Spinal cord (tissue), 10 donors: ENCODE results near the gene TMEM94. TPM values are rescaled to one million over a fixed set of nuclear protein-coding genes. Genes with fewer than 3 reads are reported as not detected.
A peak's percentile ranks its signal among the peaks of the same experiment; 100 is the strongest.
"Not testable (repeated sequence)": the region's sequence is repeated elsewhere in the genome, so short reads cannot be mapped to it uniquely, and the experiment has no call there.

Experiments
- DNase-seq, 6 donors: peaks; one replicate each; pipeline versions ENCODE4 v3.0.0 to v3.0.0-alpha.2; 2013 to 2015; ENCODE audit warnings: low spot score in 6 of 6, low read depth in 4 of 6
- H3K27ac ChIP-seq: one replicate; pipeline ENCODE4 v1.5.1; 2013; ENCODE audit warnings: low read depth, low read length, control low read depth
- H3K27me3 ChIP-seq: one replicate; pipeline ENCODE4 v1.6.1; 2013; ENCODE audit warnings: low read length; ENCODE audit not compliant: control insufficient read depth, insufficient read depth
- H3K36me3 ChIP-seq: one replicate; pipeline ENCODE4 v1.6.1; 2013; ENCODE audit warnings: low read length; ENCODE audit not compliant: control insufficient read depth, insufficient read depth
- H3K4me1 ChIP-seq: one replicate; pipeline ENCODE4 v1.6.1; 2013; ENCODE audit warnings: low read length; ENCODE audit not compliant: control insufficient read depth, insufficient read depth
- H3K4me3 ChIP-seq: one replicate; pipeline ENCODE4 v1.5.1; 2013; ENCODE audit warnings: low read depth, low read length, control low read depth
- H3K9me3 ChIP-seq: one replicate; pipeline ENCODE4 v1.6.1; 2013; ENCODE audit warnings: low read length; ENCODE audit not compliant: control insufficient read depth, insufficient read depth
- WGBS: methylation state at CpG from one replicate; pipeline ENCODE4 v1.1.5; 2013; ENCODE audit warnings: missing lambda C conversion rate; ENCODE audit not compliant: insufficient coverage; 5-methylcytosine and 5-hydroxymethylcytosine counted together
- polyA plus RNA-seq, 2 donors: library from polyadenylated mRNA; unstranded; fragments of 120-200 nt; gene quantifications; one replicate each; pipeline ENCODE4 v1.2.1, GENCODE V29; 2013; ENCODE audit not compliant: insufficient read length in 2 of 2
- total RNA-seq, 2 donors: library from RNA; depleted of rRNA in 1 of 2; stranded (reverse); fragments of 120-200 nt in 1 of 2; fragments of >200 nt in 1 of 2; gene quantifications; one replicate each; pipeline versions ENCODE4 v1.2.3 to v1.2.4, GENCODE V29; 2013 to 2014
- donor health status: healthy.

The TMEM94 gene
- total and polyA plus RNA-seq, 4 donors, result 23.2 to 120 (median 82.4) TPM

DNA sequence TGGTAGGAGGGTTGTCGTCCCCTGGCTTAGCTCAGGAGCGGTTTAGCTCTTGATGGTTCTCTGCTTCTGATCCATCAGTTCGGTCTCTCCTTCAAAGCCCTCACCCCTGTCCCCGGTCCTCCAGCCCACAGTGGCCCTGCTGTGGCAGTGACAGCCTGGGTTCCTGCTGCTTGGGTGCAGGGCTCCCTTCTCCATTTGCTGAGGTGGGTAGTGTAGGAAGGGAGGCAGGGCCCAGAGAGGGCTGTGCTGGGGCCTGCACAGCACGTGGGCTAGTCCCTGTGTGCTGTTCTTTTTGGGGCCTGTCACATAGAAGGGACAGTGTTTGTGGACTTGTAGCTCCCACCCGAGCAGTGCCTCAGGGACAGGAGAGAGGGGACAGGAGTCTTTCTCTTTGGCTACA lies 18.3 kb downstream of the TMEM94 start:
- Histone ChIP-seq H3K4me1 (peaks cover 58% of the 10 kb centered on the region), H3K36me3 (peaks cover 32% of the 10 kb centered on the region), H3K9me3 (no peaks in the 10 kb centered on the region), H3K27ac (peak overlapping the region; percentile 85), H3K27me3 (no peaks in the 10 kb centered on the region), H3K4me3 (no peak overlapping the region)
- 50% methylated on average over 4 of the region's 6 CpGs for WGBS
- no peak for DNase-seq

- no peaks in the 10 kb centered on the region for H3K27me3 ChIP-seq
- H3K4me3 ChIP-seq, result no peak overlapping the region
- H3K27ac ChIP-seq, result peak overlapping the region; percentile 85
- peaks cover 64% of the 10 kb centered on the region for H3K4me1 ChIP-seq
- DNase-seq, result peak in 4 of 6 donors; percentile 53 to 84 (median 67)
- whole genome bisulfite sequencing, result 35% methylated on average over 10 of the region's 13 CpGs
- no peaks in the 10 kb centered on the region for H3K9me3 ChIP-seq
- peaks cover 38% of the 10 kb centered on the region for H3K36me3 ChIP-seq
Measured at GRCh38 chr17:75475144-75475835, 18.9 kb downstream of the TMEM94 start.

DNA sequence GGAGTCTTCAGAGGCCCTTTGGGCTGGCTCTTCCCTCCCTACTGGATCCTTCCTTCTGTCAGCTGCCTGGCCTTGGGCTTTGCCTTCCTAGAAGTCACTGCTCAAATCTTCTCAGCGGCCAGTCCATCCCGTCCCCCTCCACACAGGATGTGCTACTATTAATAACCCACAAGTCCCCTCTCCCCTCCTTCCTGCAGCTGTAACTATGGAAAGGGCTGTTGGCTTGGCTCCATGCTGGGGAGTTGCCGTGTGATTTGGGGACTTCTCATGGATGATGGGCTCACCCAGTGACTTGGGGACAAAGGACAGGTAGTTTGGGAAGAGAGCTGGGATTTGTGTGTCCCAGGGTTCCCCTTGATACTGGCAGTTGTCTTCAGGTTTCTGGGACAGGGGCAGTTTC lies 19.4 kb downstream of the TMEM94 start:
- H3K27ac ChIP-seq, result peak overlapping the region; percentile 85
- H3K36me3 ChIP-seq, result peaks cover 41% of the 10 kb centered on the region
- no peaks in the 10 kb centered on the region for H3K27me3 ChIP-seq
- 17% methylated on average over 1 of the region's 3 CpGs for WGBS
- no peaks in the 10 kb centered on the region for H3K9me3 ChIP-seq
- peaks cover 69% of the 10 kb centered on the region for H3K4me1 ChIP-seq
- H3K4me3 ChIP-seq, result no peak overlapping the region
- peak in 2 of 6 donors; percentile 31 to 38 for DNase-seq

DNA sequence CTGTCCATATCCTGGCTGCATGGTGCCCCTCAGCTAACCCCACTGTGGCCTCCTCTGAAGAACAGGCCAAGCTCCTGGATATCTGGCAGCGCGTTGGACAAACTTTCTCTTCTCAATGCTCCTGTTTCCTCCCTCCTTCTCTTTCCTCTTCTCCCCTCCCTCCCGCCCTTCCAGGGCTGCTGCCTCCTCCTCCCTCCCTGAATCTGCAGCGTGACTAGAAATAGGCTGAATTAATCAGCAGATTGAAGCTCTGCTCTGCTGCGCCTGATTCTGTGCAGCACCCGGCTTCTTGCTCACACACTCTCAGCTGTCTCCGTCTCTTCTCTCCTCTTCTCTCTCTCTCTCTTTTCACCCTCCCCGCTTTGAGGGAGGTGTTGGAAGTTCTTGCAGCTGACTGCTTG lies 19.8 kb downstream of the TMEM94 start:
- Histone ChIP-seq H3K4me1 (peaks cover 73% of the 10 kb centered on the region), H3K9me3 (no peaks in the 10 kb centered on the region), H3K27me3 (no peaks in the 10 kb centered on the region), H3K27ac (peak overlapping the region; percentile 85), H3K4me3 (peak overlapping the region; percentile 14), H3K36me3 (peaks cover 46% of the 10 kb centered on the region)
- peak in 2 of 6 donors; percentile 85 to 87 for DNase-seq
- WGBS, result 5% methylated on average over 4 of the region's 8 CpGs

DNA sequence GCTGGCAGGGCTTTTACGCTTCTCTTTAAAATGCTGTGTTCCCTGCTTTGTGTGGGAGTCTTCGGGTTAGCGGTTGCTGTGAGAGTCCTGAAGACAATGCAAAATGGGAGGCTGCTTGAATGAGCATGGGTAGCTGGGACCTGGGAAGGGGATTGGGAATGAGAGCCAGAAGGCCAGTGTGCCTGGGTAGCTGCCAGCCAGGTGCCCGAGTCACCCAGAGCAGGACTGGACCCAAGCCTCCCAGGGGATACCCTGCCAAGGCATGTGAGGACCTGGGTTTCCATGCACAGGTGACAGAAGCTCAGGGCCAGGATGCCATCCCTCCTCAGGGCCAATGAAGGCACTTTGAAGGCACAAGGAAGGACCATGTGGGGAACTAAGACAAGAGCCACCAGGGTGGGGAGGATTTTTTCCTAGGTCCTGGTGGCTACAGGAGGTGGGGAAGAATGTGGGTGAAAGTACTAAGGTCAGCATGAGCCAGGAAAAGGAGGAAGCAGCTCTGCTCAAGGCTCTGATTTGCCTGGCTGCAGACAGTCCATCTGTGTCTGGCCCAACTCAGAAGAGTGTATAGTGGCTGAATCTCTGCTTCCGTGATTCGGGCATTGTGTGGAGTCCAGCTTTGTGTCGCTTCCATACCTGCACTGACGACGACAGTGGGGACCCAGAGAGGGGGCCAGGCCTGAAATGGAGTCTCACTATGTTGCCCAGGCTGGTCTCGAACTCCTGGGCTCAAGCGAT lies 20.5 kb downstream of the TMEM94 start:
- Histone ChIP-seq H3K4me3 (peak overlapping the region; percentile 14), H3K4me1 (peaks cover 80% of the 10 kb centered on the region), H3K27me3 (no peaks in the 10 kb centered on the region), H3K27ac (peak overlapping the region; percentile 85), H3K9me3 (no peaks in the 10 kb centered on the region), H3K36me3 (peaks cover 50% of the 10 kb centered on the region)
- 59% methylated on average over 10 of the region's 11 CpGs for WGBS
- no peak for DNase-seq

DNA sequence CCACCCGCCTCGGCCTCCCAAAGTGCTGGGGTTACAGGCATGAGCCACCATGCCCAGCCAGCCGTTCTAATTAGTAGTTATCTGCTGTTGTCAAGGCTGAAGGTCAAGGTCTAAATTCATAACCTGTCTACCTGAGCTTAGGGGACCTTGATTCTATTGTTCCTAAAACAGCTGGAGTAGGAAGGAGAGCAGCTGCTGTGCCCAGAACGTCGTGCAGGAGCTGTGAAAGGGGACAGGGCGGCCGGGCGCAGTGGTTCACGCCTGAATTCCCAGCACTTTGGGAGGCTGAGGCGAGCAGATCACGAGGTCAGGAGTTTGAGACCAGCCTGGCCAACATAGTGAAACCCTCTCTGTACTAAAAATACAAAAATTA lies 21.0 kb downstream of the TMEM94 start:
- Histone ChIP-seq H3K27ac (peak overlapping the region; percentile 85), H3K4me1 (peaks cover 85% of the 10 kb centered on the region), H3K36me3 (peaks cover 45% of the 10 kb centered on the region)
- DNase-seq, H3K9me3 ChIP-seq, H3K4me3 ChIP-seq, H3K27me3 ChIP-seq: not testable (repeated sequence)
- 87% methylated on average over 8 of the region's 11 CpGs for WGBS

GRCh38 chr17:75478508-75478907 lies 22.1 kb downstream of the TMEM94 start:
- no peak overlapping the region for H3K4me3 ChIP-seq
- H3K36me3 ChIP-seq, result peaks cover 40% of the 10 kb centered on the region
- DNase-seq, result no peak
- H3K27ac ChIP-seq, result peak overlapping the region; percentile 33
- peaks cover 86% of the 10 kb centered on the region for H3K4me1 ChIP-seq
- H3K9me3 ChIP-seq, result no peaks in the 10 kb centered on the region
- 27% methylated on average over 5 of the region's 7 CpGs for WGBS
- no peaks in the 10 kb centered on the region for H3K27me3 ChIP-seq

GRCh38 chr17:75480281-75480680 lies 23.8 kb downstream of the TMEM94 start:
- Histone ChIP-seq H3K4me1 (peaks cover 78% of the 10 kb centered on the region), H3K9me3 (no peaks in the 10 kb centered on the region), H3K27me3 (no peaks in the 10 kb centered on the region), H3K27ac (no peak overlapping the region), H3K4me3 (no peak overlapping the region), H3K36me3 (peaks cover 35% of the 10 kb centered on the region)
- no peak for DNase-seq
- 84% methylated on average over 5 of the region's 6 CpGs for WGBS

GRCh38 chr17:75481194-75482068 lies 25.0 kb downstream of the TMEM94 start:
- H3K9me3 ChIP-seq, result no peaks in the 10 kb centered on the region
- WGBS, result 73% methylated on average over 8 of the region's 13 CpGs
- H3K36me3 ChIP-seq, result peaks cover 42% of the 10 kb centered on the region
- no peaks in the 10 kb centered on the region for H3K27me3 ChIP-seq
- no peak for DNase-seq
- H3K4me1 ChIP-seq, result peaks cover 78% of the 10 kb centered on the region
- H3K4me3 ChIP-seq, result no peak overlapping the region
- no peak overlapping the region for H3K27ac ChIP-seq
